GM06990 (cell line): ENCODE measurements around the gene PECR.

Experiments used
- DNase-seq: peaks from one replicate; pipeline ENCODE4 v3.0.0-alpha.2; 2011; ENCODE audit not compliant: insufficient read length; ENCODE audit errors: extremely low read depth
- H3K27me3 ChIP-seq: replicated peaks from 2 replicates; pipeline ENCODE4 v1.6.0; 2011; ENCODE audit warnings: low read length; ENCODE audit not compliant: control insufficient read depth, insufficient read depth
- H3K36me3 ChIP-seq: 2 replicates; pipeline ENCODE4 v1.5.1; 2011; ENCODE audit warnings: low read length; ENCODE audit not compliant: control insufficient read depth, insufficient read depth
- H3K4me3 ChIP-seq: replicated peaks from 2 replicates; pipeline ENCODE4 v1.5.1; 2011; ENCODE audit warnings: low read depth, mild to moderate bottlenecking, control low read depth, low read length
- TF ChIP-seq, protein P1 (sequence below): IDR thresholded peaks from 2 replicates; pipeline ENCODE4 v1.5.1; 2011; ENCODE audit warnings: low read length, control low read depth, mild to moderate bottlenecking, inconsistent platforms; ENCODE audit not compliant: insufficient read depth, poor library complexity, severe bottlenecking

PECR gene

DNA sequence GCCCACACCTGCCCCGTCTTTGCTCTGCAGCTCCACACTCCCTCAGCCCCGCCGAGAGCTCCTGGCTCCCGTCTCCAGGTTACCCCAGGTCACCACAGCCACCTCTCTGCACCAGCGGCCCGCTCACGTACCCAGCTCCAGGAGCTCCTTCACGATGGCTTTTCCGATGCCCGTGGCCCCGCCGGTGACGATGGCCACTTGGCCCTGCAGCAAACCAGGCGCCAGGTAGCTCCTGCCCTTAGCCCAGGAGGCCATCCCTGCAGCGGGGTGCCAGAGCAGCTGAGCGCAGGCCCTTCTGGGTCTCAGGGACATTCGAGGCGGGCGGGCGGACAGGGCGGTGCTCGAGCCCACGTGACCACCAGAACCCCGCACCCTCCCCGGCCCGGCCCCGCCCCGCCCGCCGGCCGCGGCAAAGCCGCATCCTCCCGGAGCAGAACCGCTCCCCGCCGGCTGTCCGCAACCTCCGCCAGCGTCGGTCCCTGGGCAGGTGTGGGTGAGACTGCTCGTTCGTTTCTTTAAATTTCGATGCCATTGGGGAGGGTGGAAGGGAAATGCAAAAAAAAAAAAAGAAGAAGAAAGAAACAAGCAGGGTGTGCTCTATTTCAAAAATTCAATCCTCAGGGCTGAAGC, at the start of gene PECR, which contains the start of gene TMEM169:
Gene PECR (minus strand): TSS at position 323 of the 630 bp plus-strand sequence. CDS start 68 bp downstream, at position 255.
Gene TMEM169 (plus strand): TSS at position 433 of the 630 bp plus-strand sequence. CDS start 14,045 bp downstream, outside the sequence.
- DNase-seq = peak; percentile 86
- no peaks in the 10 kb centered on the region for H3K36me3 ChIP-seq
- no peaks in the 10 kb centered on the region for H3K27me3 ChIP-seq
- TF ChIP-seq, protein P1, sequence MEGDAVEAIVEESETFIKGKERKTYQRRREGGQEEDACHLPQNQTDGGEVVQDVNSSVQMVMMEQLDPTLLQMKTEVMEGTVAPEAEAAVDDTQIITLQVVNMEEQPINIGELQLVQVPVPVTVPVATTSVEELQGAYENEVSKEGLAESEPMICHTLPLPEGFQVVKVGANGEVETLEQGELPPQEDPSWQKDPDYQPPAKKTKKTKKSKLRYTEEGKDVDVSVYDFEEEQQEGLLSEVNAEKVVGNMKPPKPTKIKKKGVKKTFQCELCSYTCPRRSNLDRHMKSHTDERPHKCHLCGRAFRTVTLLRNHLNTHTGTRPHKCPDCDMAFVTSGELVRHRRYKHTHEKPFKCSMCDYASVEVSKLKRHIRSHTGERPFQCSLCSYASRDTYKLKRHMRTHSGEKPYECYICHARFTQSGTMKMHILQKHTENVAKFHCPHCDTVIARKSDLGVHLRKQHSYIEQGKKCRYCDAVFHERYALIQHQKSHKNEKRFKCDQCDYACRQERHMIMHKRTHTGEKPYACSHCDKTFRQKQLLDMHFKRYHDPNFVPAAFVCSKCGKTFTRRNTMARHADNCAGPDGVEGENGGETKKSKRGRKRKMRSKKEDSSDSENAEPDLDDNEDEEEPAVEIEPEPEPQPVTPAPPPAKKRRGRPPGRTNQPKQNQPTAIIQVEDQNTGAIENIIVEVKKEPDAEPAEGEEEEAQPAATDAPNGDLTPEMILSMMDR = no peak
- H3K4me3 ChIP-seq = peak within 1 kb of the TSS; percentile 83

DNA sequence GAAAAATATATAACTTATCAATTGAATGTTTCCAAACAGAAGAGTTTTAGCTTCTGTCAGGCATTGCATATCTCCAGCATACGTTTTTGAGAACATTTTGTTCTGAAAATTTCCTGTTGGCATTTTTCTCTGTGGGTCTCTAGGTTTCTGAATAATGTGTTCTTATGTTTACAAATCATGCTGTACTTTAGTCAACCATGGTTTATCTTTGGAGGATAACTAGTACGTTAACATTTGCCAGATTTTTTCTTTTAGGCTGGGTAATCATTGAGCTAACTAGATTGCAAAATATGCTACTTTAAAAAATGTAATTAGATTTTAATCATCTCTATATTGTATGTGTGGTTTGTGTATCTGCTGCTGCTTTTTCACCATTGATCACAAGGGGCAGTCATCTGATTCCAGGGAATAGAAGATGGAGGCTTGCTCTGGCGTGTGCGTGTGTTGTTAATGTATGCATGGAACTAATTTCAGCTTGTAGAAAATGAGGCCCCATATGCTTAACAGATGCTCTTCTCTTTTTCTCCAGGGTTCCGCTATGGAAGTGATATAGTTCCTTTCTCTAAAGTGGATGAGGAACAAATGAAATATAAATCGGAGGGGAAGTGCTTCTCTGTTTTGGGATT, 48.9 kb upstream of the PECR start:
- Histone ChIP-seq H3K27me3 (no peaks in the 10 kb centered on the region), H3K36me3 (peaks cover 22% of the 10 kb centered on the region), H3K4me3 (no peak overlapping the region)
- DNase-seq = no peak
- TF ChIP-seq, protein P1 = no peak

DNA sequence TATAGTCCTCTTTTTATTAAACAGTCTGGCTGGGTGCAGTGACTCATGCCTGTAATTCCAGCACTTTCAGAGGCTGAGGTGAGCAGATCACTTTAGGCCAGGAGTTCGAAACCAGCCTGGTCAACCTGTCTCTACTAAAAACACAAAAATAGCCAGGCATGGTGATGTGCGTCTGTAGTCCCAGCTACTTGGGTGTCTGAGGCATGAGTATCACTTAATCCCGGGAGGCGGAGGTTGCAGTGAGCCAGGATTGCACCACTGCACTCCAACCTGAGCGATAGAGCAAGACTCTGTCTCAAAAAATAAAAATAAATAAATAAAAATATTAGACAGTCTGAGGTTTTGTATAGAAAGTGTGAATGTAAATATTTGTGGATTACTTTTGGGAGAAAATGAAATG, 45.3 kb upstream of the PECR start:
- no peak overlapping the region for H3K4me3 ChIP-seq
- peaks cover 11% of the 10 kb centered on the region for H3K36me3 ChIP-seq
- H3K27me3 ChIP-seq = no peaks in the 10 kb centered on the region
- TF ChIP-seq, protein P1 = no peak
- no peak for DNase-seq

DNA sequence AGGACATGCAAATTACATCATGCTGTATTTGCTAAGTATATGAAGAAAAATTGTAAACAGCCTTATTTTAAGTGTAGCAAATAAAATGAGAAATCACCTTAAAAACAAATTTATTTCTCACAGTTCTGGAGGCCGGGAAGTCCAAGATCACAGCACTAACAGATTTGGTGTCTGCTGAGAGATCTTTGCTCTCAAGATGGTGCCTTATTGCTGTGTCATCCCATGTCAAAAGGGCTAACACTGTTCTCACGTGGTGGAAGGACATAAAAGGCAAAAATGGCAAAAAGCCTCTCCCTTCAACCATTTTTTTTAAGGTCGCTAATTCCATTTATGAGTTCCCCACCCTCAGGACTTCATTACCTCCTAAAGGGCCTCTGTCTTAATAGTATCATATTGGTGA, 39.6 kb upstream of the PECR start:
- Histone ChIP-seq H3K27me3 (no peaks in the 10 kb centered on the region), H3K4me3 (no peak overlapping the region), H3K36me3 (peaks cover 18% of the 10 kb centered on the region)
- DNase-seq = no peak
- TF ChIP-seq, protein P1 = no peak

DNA sequence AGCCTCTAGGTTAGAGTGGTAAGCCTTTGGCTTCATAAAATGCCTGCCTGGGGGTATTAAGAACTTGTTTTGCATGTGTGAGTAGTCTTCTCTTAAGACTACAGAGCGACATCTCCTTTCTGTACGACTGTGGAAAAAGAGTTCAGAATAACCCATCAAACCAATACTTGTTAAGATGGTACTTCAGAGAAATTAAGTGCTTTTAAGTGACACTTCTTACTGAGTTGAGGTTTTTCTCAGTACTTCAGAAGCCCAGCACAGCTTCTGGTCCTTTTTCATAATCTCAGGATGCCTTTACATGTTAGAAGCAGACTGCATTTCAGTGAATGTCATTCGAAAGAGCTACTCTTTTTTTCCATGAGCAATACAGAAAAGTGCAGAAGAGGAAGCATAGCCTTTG, 38.4 kb upstream of the PECR start:
- TF ChIP-seq, protein P1 = no peak
- DNase-seq = no peak
- Histone ChIP-seq H3K27me3 (no peaks in the 10 kb centered on the region), H3K36me3 (peaks cover 20% of the 10 kb centered on the region), H3K4me3 (no peak overlapping the region)
